MCF 10A (cell line): ENCODE results near the gene NRXN3. TPM values are rescaled to one million over a fixed set of nuclear protein-coding genes. Genes with fewer than 3 reads are reported as not detected.

Source experiments
- BruUV-seq: library from RNA; stranded (reverse); fragments of 400-500 nt; replicated peaks from 2 replicates; lab custom pipeline; 2021; lab: Mats Ljungman, UMichigan
- CTCF ChIA-PET: fragments of 300-600 bp; sonication (Branson Sonifier 250); formaldehyde crosslinking; extraction: SDS; loops from one replicate; lab custom pipeline; 2021; ENCODE audit warnings: antibody characterized with exemption, inconsistent platforms; lab: Yijun Ruan, JAX
- POLR2A ChIA-PET: fragments of 300-600, 350-650 bp; sonication (Branson Sonifier 250); formaldehyde crosslinking; extraction: SDS; loops from one replicate; lab custom pipeline; 2020; ENCODE audit warnings: antibody characterized with exemption, inconsistent platforms; lab: Yijun Ruan, JAX
- DNase-seq: peaks from one replicate; pipeline ENCODE4 v3.0.0-alpha.2; 2018; ENCODE audit not compliant: unreplicated experiment
- H3K27ac Mint-ChIP-seq: one replicate; pipeline ENCODE4 v1.8.0; 2022; ENCODE audit warnings: mild to moderate bottlenecking, low read depth, mixed read lengths; ENCODE audit not compliant: unreplicated experiment
- H3K27me3 Mint-ChIP-seq: one replicate; pipeline ENCODE4 v1.8.0; 2022; ENCODE audit warnings: mixed read lengths; ENCODE audit not compliant: insufficient read depth, unreplicated experiment
- H3K36me3 Mint-ChIP-seq: one replicate; pipeline ENCODE4 v1.8.0; 2022; ENCODE audit warnings: mild to moderate bottlenecking, moderate library complexity, mixed read lengths; ENCODE audit not compliant: insufficient read depth, unreplicated experiment
- H3K4me1 Mint-ChIP-seq: one replicate; pipeline ENCODE4 v1.8.0; 2022; ENCODE audit warnings: mixed read lengths; ENCODE audit not compliant: insufficient read depth, unreplicated experiment
- H3K4me3 Mint-ChIP-seq: one replicate; pipeline ENCODE4 v1.8.0; 2022; ENCODE audit warnings: mild to moderate bottlenecking, moderate library complexity, mixed read lengths; ENCODE audit not compliant: unreplicated experiment
- H3K9me3 Mint-ChIP-seq: one replicate; pipeline ENCODE4 v1.8.0; 2022; ENCODE audit warnings: mixed read lengths; ENCODE audit not compliant: unreplicated experiment
- CTCF ChIP-seq: fragments of 200-600 bp; IDR thresholded peaks from one replicate; pipeline ENCODE4 v1.8.0; 2022; ENCODE audit warnings: antibody characterized with exemption, mild to moderate bottlenecking; ENCODE audit not compliant: unreplicated experiment
- intact Hi-C: fragments of 100-400 bp; cut with micrococcal nuclease; formaldehyde crosslinking; loops from 2 replicates; pipeline ENCODE4 v1.14.1; 2022
- total RNA-seq: library from RNA; stranded (reverse); gene quantifications from 2 replicates; pipeline ENCODE4 v1.2.3, GENCODE V29; 2022

The NRXN3 gene
- total RNA-seq, 1 experiment from 2014 or later: not detected

- ChIA-PET CTCF (interaction anchor here (0.6 kb wide), 1 partner anchor 1720 kb away, joined by 3 read pairs; no protein-coding TSS in a partner anchor), POLR2A (no interaction called here)
- Mint-ChIP-seq H3K27ac (no peak overlapping the region), H3K9me3 (no peaks in the 10 kb centered on the region), H3K27me3 (peaks cover 12% of the 10 kb centered on the region), H3K36me3 (no peaks in the 10 kb centered on the region), H3K4me1 (no peaks in the 10 kb centered on the region), H3K4me3 (no peak overlapping the region)
- TF ChIP-seq CTCF: no peak
- intact Hi-C loops: no loop called here
- DNase-seq: no peak
- BruUV-seq: no TSS peak
Observed at GRCh38 chr14:78129375-78129774, 40.8 kb upstream of the NRXN3 start.

DNA sequence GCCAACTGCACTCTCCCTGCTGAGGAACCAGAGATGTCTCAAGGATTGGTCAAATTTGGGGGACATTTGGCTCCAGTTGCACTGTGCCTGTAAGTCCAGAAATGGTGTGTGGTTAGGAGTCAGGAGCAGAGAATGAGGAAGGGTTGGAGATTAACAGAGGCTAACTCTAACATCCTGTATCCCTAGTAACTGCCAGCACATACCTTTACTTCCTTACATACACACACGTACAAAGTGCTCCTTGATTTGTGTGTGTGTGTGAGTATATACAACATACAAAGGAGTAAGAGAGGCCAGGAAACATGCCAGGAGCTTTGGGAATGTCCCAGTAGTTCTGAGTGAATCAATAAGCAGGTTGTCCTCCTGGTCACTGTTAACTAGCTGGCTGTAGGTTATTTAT is 39.8 kb upstream of the NRXN3 start:
- no TSS peak for BruUV-seq
- no peak overlapping the region for H3K27ac Mint-ChIP-seq
- CTCF ChIA-PET: interaction anchor here (0.6 kb wide), 1 partner anchor 1810 kb away, joined by 3 read pairs; no protein-coding TSS in a partner anchor

GRCh38 chr14:78131201-78131600 is 39.0 kb upstream of the NRXN3 start:
- ChIA-PET POLR2A (no interaction called here), CTCF (no interaction called here)
- Mint-ChIP-seq H3K9me3 (no peaks in the 10 kb centered on the region), H3K36me3 (no peaks in the 10 kb centered on the region), H3K4me1 (no peaks in the 10 kb centered on the region), H3K4me3 (no peak overlapping the region), H3K27ac (no peak overlapping the region), H3K27me3 (peaks cover 14% of the 10 kb centered on the region)
- DNase-seq: no peak
- no TSS peak for BruUV-seq
- intact Hi-C loops: no loop called here
- TF ChIP-seq CTCF: no peak

More for the DNA sequence above, 39.8 kb upstream of the NRXN3 start:
- TF ChIP-seq CTCF: no peak
- H3K4me3 Mint-ChIP-seq: no peak overlapping the region
- intact Hi-C loops: no loop called here
- DNase-seq: no peak
- H3K4me1 Mint-ChIP-seq: no peaks in the 10 kb centered on the region
- peaks cover 14% of the 10 kb centered on the region for H3K27me3 Mint-ChIP-seq
- no peaks in the 10 kb centered on the region for H3K36me3 Mint-ChIP-seq
- POLR2A ChIA-PET: no interaction called here
- H3K9me3 Mint-ChIP-seq: no peaks in the 10 kb centered on the region

GRCh38 chr14:78131616-78132015 is 38.6 kb upstream of the NRXN3 start:
- no peaks in the 10 kb centered on the region for H3K9me3 Mint-ChIP-seq
- no TSS peak for BruUV-seq
- no peaks in the 10 kb centered on the region for H3K4me1 Mint-ChIP-seq
- ChIA-PET POLR2A (no interaction called here), CTCF (interaction anchor here (1.0 kb wide), 1 partner anchor 270 kb away, joined by 3 read pairs; no protein-coding TSS in a partner anchor)
- H3K4me3 Mint-ChIP-seq: no peak overlapping the region
- no peak for DNase-seq
- no peaks in the 10 kb centered on the region for H3K36me3 Mint-ChIP-seq
- peaks cover 14% of the 10 kb centered on the region for H3K27me3 Mint-ChIP-seq
- intact Hi-C loops: no loop called here
- no peak overlapping the region for H3K27ac Mint-ChIP-seq
- TF ChIP-seq CTCF: no peak
